ENCODE results near the gene SUMF1.

- TF ChIP-seq EP300 (IDR thresholded peaks at IDR 0.05), result no peak
- TF ChIP-seq, protein P1, sequence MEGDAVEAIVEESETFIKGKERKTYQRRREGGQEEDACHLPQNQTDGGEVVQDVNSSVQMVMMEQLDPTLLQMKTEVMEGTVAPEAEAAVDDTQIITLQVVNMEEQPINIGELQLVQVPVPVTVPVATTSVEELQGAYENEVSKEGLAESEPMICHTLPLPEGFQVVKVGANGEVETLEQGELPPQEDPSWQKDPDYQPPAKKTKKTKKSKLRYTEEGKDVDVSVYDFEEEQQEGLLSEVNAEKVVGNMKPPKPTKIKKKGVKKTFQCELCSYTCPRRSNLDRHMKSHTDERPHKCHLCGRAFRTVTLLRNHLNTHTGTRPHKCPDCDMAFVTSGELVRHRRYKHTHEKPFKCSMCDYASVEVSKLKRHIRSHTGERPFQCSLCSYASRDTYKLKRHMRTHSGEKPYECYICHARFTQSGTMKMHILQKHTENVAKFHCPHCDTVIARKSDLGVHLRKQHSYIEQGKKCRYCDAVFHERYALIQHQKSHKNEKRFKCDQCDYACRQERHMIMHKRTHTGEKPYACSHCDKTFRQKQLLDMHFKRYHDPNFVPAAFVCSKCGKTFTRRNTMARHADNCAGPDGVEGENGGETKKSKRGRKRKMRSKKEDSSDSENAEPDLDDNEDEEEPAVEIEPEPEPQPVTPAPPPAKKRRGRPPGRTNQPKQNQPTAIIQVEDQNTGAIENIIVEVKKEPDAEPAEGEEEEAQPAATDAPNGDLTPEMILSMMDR (IDR thresholded peaks at IDR 0.05), result no peak
- no peak for TF ChIP-seq POLR2A (IDR thresholded peaks at IDR 0.05)
- TF ChIP-seq POLR2AphosphoS5 (IDR thresholded peaks at IDR 0.05), result no peak
These were observed 41.2 kb upstream of the SUMF1 start for GRCh38 chr3:4508048-4508981.

Measured in stomach (tissue), 4 donors.